Measurements from ENCODE around the gene FFAR4.

- TF ChIP-seq CTCF (IDR thresholded peaks at IDR 0.05) (no peak), POLR2AphosphoS5 (IDR thresholded peaks at IDR 0.05) (no peak), POLR2A (IDR thresholded peaks at IDR 0.05; ENCODE audit: low read depth) (no peak)
These were observed 34.8 kb downstream of the FFAR4 start, which contains the start of gene RBP4 for GRCh38 chr10:93601146-93601773.

Measured in esophagus muscularis mucosa (tissue), 3 donors.